Neural cell (in vitro differentiated cells): ENCODE data around the gene DUS2. TPM values are rescaled to one million over a fixed set of nuclear protein-coding genes. Genes with fewer than 3 reads are reported as not detected.

Experiments used
- H2AFZ ChIP-seq: fragments of 200-600, 300-800 bp; sonication (generic), shearing (Covaris generic); 2 replicates; pipeline ENCODE4 v1.6.0; 2014; ENCODE audit warnings: low read depth, mild to moderate bottlenecking, antibody characterized with exemption, low read length, moderate library complexity
- H3F3A ChIP-seq: fragments of 200-600 bp; shearing (Covaris generic); 2 replicates; pipeline ENCODE4 v1.6.1; 2016; ENCODE audit warnings: mild to moderate bottlenecking, moderate library complexity, mixed read lengths, antibody characterized with exemption, low read length; ENCODE audit not compliant: insufficient read depth, poor library complexity, severe bottlenecking
- H3K27ac ChIP-seq: fragments of 200-600, 300-800 bp; sonication (generic), shearing (Covaris generic); 2 replicates; pipeline ENCODE4 v1.5.1; 2014; ENCODE audit warnings: mild to moderate bottlenecking, low read length, moderate library complexity
- H3K27me3 ChIP-seq: fragments of 300-800, 200-600 bp; sonication (generic), shearing (Covaris generic); 2 replicates; pipeline ENCODE4 v1.6.0; 2014; ENCODE audit warnings: mild to moderate bottlenecking, low read depth, low read length, moderate library complexity; ENCODE audit not compliant: insufficient read depth
- H3K36me3 ChIP-seq: fragments of 300-800, 200-600 bp; sonication (generic), shearing (Covaris generic); 2 replicates; pipeline ENCODE4 v1.5.1; 2014; ENCODE audit warnings: mild to moderate bottlenecking, antibody characterized with exemption, low read length, moderate library complexity; ENCODE audit not compliant: insufficient read depth
- H3K4me2 ChIP-seq: fragments of 300-800, 200-600 bp; sonication (generic), shearing (Covaris generic); 2 replicates; pipeline ENCODE4 v1.6.0; 2014; ENCODE audit warnings: mild to moderate bottlenecking, low read length
- H3K4me3 ChIP-seq: fragments of 300-800, 200-600 bp; sonication (generic), shearing (Covaris generic); 2 replicates; pipeline ENCODE4 v1.5.1; 2014; ENCODE audit warnings: mild to moderate bottlenecking, low read length, moderate library complexity
- H3K79me2 ChIP-seq: fragments of 200-600 bp; shearing (Covaris generic); replicated peaks from 2 replicates; pipeline ENCODE4 v1.6.0; 2014; ENCODE audit warnings: mild to moderate bottlenecking, low read length, moderate library complexity; ENCODE audit not compliant: insufficient read depth
- H3K9ac ChIP-seq: fragments of 300-800, 200-600 bp; sonication (generic), shearing (Covaris generic); 2 replicates; pipeline ENCODE4 v1.6.1; 2016; ENCODE audit warnings: mild to moderate bottlenecking, low read length, mixed read lengths
- H3K9me2 ChIP-seq: fragments of 200-600 bp; shearing (Covaris generic); 2 replicates; pipeline ENCODE4 v1.6.1; 2016; ENCODE audit warnings: mild to moderate bottlenecking, low read length, mixed read lengths; ENCODE audit not compliant: insufficient read depth
- H3K9me3 ChIP-seq: fragments of 200-600, 300-800 bp; sonication (generic), shearing (Covaris generic); 2 replicates; pipeline ENCODE4 v1.6.1; 2016; ENCODE audit warnings: mild to moderate bottlenecking, mixed run types, low read length, moderate library complexity, mixed read lengths
- H4K20me1 ChIP-seq: fragments of 200-600 bp; shearing (Covaris generic); 2 replicates; pipeline ENCODE4 v1.6.1; 2016; ENCODE audit warnings: mild to moderate bottlenecking, mixed run types; ENCODE audit not compliant: insufficient read depth
- EP300 ChIP-seq: fragments of 450-650 bp; conservative IDR thresholded peaks from 2 replicates; pipeline ENCODE4 v1.6.1; 2014; ENCODE audit warnings: antibody characterized with exemption, mild to moderate bottlenecking, moderate library complexity; ENCODE audit not compliant: poor library complexity, severe bottlenecking
- EZH2 ChIP-seq: fragments of 200-600, 300-800 bp; shearing (Covaris generic), sonication (generic); IDR thresholded peaks from 2 replicates; pipeline ENCODE4 v1.6.1; 2014; ENCODE audit warnings: antibody characterized with exemption, low read length, borderline replicate concordance, mild to moderate bottlenecking; ENCODE audit not compliant: insufficient read depth, poor library complexity, severe bottlenecking
- MXI1 ChIP-seq: fragments of 450-650 bp; conservative IDR thresholded peaks from 2 replicates; pipeline ENCODE4 v1.6.1; 2014; ENCODE audit warnings: antibody characterized with exemption, mild to moderate bottlenecking; ENCODE audit not compliant: poor library complexity, severe bottlenecking
- POLR2AphosphoS5 ChIP-seq: IDR thresholded peaks from 2 replicates; pipeline ENCODE4 v1.6.1; 2012
- RAD21 ChIP-seq: fragments of 450-650 bp; conservative IDR thresholded peaks from 2 replicates; pipeline ENCODE4 v1.6.1; 2014; ENCODE audit warnings: antibody characterized with exemption, mild to moderate bottlenecking, moderate library complexity
- SMC3 ChIP-seq: fragments of 450-650 bp; conservative IDR thresholded peaks from 2 replicates; pipeline ENCODE4 v1.6.1; 2014; ENCODE audit warnings: antibody characterized with exemption, mild to moderate bottlenecking, moderate library complexity; ENCODE audit not compliant: poor library complexity
- TAF1 ChIP-seq: IDR thresholded peaks from 2 replicates; pipeline ENCODE4 v1.6.1; 2012; ENCODE audit warnings: low read depth
- polyA plus RNA-seq: library from polyadenylated mRNA; depleted of rRNA; stranded (reverse); fragments of >200 nt; gene quantifications from 2 replicates; pipeline ENCODE4 v1.2.3, GENCODE V29; 2014
- TF ChIP-seq, protein P1 (sequence below): fragments of 450-650 bp; IDR thresholded peaks from 2 replicates; pipeline ENCODE4 v1.5.1; 2014; ENCODE audit warnings: antibody characterized with exemption, mild to moderate bottlenecking, moderate library complexity; ENCODE audit not compliant: poor library complexity, severe bottlenecking
- TF ChIP-seq, protein P2 (sequence below): IDR thresholded peaks from 2 replicates; pipeline ENCODE4 v1.6.1; 2012; ENCODE audit warnings: borderline replicate concordance

Gene DUS2
- polyA plus RNA-seq, 1 donor from 2014 or later, result 22.4 TPM

DNA sequence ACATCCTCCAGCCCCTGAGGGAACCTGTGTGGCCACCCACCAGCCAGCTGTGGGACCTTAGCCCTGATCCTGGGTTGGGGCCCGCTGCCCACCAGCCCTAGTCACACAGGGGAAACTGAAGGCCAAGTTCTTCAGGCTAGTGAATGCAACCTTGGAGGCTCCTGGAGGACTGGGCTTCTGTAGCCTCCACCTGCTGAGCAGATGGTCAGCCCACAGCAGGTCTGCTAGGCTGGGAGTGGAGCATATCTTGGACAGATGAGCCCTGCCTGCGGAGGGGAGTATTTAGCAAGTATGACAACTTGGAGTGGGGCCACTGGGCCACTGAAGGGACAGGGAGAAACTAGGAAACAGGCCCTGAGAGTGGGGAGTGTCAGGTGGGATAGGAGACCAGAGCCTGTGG, 46.9 kb upstream of the DUS2 start:
- Histone ChIP-seq H2AFZ (no peak overlapping the region), H3K9ac (no peak overlapping the region), H3K4me2 (no peak overlapping the region), H3K4me3 (no peak overlapping the region), H3K27ac (no peak overlapping the region), H3K27me3 (no peaks in the 10 kb centered on the region), H3K9me2 (no peaks in the 10 kb centered on the region), H3K9me3 (no peaks in the 10 kb centered on the region), H3K79me2 (no peaks in the 10 kb centered on the region), H4K20me1 (no peaks in the 10 kb centered on the region), H3F3A (no peaks in the 10 kb centered on the region), H3K36me3 (no peaks in the 10 kb centered on the region)
- no peak for TF ChIP-seq EP300
- no peak for TF ChIP-seq MXI1
- no peak for TF ChIP-seq EZH2
- TF ChIP-seq RAD21, result no peak
- TF ChIP-seq SMC3, result no peak
- no peak for TF ChIP-seq POLR2AphosphoS5
- TF ChIP-seq, protein P1, sequence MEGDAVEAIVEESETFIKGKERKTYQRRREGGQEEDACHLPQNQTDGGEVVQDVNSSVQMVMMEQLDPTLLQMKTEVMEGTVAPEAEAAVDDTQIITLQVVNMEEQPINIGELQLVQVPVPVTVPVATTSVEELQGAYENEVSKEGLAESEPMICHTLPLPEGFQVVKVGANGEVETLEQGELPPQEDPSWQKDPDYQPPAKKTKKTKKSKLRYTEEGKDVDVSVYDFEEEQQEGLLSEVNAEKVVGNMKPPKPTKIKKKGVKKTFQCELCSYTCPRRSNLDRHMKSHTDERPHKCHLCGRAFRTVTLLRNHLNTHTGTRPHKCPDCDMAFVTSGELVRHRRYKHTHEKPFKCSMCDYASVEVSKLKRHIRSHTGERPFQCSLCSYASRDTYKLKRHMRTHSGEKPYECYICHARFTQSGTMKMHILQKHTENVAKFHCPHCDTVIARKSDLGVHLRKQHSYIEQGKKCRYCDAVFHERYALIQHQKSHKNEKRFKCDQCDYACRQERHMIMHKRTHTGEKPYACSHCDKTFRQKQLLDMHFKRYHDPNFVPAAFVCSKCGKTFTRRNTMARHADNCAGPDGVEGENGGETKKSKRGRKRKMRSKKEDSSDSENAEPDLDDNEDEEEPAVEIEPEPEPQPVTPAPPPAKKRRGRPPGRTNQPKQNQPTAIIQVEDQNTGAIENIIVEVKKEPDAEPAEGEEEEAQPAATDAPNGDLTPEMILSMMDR, result no peak
- TF ChIP-seq, protein P2, sequence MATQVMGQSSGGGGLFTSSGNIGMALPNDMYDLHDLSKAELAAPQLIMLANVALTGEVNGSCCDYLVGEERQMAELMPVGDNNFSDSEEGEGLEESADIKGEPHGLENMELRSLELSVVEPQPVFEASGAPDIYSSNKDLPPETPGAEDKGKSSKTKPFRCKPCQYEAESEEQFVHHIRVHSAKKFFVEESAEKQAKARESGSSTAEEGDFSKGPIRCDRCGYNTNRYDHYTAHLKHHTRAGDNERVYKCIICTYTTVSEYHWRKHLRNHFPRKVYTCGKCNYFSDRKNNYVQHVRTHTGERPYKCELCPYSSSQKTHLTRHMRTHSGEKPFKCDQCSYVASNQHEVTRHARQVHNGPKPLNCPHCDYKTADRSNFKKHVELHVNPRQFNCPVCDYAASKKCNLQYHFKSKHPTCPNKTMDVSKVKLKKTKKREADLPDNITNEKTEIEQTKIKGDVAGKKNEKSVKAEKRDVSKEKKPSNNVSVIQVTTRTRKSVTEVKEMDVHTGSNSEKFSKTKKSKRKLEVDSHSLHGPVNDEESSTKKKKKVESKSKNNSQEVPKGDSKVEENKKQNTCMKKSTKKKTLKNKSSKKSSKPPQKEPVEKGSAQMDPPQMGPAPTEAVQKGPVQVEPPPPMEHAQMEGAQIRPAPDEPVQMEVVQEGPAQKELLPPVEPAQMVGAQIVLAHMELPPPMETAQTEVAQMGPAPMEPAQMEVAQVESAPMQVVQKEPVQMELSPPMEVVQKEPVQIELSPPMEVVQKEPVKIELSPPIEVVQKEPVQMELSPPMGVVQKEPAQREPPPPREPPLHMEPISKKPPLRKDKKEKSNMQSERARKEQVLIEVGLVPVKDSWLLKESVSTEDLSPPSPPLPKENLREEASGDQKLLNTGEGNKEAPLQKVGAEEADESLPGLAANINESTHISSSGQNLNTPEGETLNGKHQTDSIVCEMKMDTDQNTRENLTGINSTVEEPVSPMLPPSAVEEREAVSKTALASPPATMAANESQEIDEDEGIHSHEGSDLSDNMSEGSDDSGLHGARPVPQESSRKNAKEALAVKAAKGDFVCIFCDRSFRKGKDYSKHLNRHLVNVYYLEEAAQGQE, result no peak
- no peak for TF ChIP-seq TAF1

DNA sequence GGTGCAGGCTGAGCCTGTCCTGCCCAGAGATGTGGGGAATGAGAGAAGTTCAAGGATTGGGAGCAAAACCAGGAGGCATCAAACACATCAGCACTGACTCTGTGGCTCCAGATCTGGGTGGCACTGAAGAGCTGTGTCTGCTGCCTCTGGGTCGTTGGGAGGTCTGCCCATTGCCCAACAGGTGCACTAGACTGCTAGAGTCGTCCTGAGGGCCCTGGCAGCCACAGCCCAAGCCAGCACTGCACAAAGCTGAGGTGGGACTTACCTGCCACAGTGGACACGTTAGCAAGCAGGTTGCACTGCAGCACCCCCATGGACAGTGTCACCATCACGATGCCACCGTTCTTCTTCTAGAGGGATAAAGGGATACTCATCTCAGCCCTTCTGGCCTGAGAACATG, 46.1 kb upstream of the DUS2 start:
- Histone ChIP-seq H3K36me3 (no peaks in the 10 kb centered on the region), H3F3A (no peaks in the 10 kb centered on the region), H4K20me1 (no peaks in the 10 kb centered on the region), H3K9me2 (no peaks in the 10 kb centered on the region), H2AFZ (no peak overlapping the region), H3K4me2 (no peak overlapping the region), H3K9ac (no peak overlapping the region), H3K27ac (no peak overlapping the region), H3K9me3 (no peaks in the 10 kb centered on the region), H3K4me3 (no peak overlapping the region), H3K27me3 (no peaks in the 10 kb centered on the region), H3K79me2 (no peaks in the 10 kb centered on the region)
- TF ChIP-seq, protein P1, result no peak
- TF ChIP-seq SMC3, result no peak
- no peak for TF ChIP-seq EP300
- no peak for TF ChIP-seq RAD21
- TF ChIP-seq, protein P2, result no peak
- no peak for TF ChIP-seq TAF1
- no peak for TF ChIP-seq POLR2AphosphoS5
- TF ChIP-seq MXI1, result no peak
- no peak for TF ChIP-seq EZH2
